ENCODE measurements around the gene GNRHR.
"Not testable (repeated sequence)": the region's sequence is repeated elsewhere in the genome, so short reads cannot be mapped to it uniquely, and the experiment has no call there.

GNRHR gene

GRCh38 chr4:67730511-67730910 is 23.7 kb downstream of the GNRHR start:
- in situ Hi-C loops (cut with MboI; ENCODE audit: low sequenced_read_pairs): not testable (repeated sequence)

DNA sequence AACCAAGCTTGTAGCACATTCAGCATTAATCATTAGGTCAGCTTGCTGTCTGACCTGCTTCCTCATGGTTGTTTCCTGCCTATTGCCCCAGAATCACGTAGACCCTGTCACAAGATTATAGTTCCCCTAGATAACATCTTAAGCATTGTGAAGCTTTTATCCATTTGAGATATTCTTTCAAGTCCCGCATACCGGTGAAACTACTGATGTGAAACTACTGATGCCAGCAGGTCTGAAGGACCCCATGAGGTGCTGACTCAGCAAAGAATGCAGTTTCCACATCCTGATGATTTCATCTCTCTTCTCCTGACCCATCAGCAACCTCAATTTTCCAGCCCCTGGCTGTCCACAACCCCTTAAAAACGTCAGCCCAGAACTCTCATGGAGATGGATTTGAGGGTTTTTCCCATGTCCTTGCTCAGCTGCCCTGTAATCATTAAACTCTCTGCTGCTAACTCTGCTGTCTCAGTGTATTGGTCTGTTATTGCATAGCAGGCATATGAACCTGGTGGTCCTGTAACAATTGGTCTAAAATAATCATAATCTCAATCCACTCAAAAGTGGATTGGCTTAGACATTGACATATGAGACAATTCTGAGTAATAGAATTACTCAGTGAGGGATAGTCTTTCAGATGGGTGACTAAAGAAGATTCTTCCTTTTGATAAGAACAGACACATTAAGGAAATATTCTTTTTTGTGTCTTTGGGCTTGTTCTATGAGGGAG is 26.9 kb downstream of the GNRHR start:
- in situ Hi-C loops (cut with MboI; ENCODE audit: low sequenced_read_pairs): no loop called here

GRCh38 chr4:67725981-67726380 is 28.2 kb downstream of the GNRHR start:
- in situ Hi-C loops (cut with MboI; ENCODE audit: low sequenced_read_pairs): no loop called here

- in situ Hi-C loops (cut with MboI; ENCODE audit: low sequenced_read_pairs): no loop called here
These were observed 29.1 kb downstream of the GNRHR start for GRCh38 chr4:67725132-67725531.

DNA sequence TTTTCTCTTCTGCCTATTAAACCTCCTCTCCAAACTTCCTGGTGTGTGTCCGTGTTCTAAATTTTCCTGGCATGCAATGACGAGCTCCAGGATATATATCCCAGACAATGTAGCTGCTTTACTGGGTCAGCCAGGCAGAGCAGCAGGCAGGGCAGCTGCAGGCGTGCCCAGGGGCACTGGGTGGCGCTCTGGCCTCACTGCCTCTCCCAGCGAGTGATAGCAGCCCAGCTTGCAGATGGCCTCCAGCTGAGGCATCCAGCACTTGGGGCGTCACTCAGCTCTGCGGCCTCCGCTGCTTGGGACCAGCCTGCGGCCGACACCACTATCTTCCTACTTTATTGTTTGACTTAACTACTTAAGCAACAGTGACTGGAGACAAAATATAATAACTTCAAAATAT is 30.2 kb downstream of the GNRHR start:
- in situ Hi-C loops (cut with MboI; ENCODE audit: low sequenced_read_pairs): no loop called here

- in situ Hi-C loops (cut with MboI; ENCODE audit: low sequenced_read_pairs): no loop called here
These were observed 30.8 kb downstream of the GNRHR start for GRCh38 chr4:67723341-67723740.

- in situ Hi-C loops (cut with MboI; ENCODE audit: low sequenced_read_pairs): no loop called here
These were observed 32.2 kb downstream of the GNRHR start for GRCh38 chr4:67721770-67722597.

- in situ Hi-C loops (cut with MboI; ENCODE audit: low sequenced_read_pairs): no loop called here
These were observed 32.8 kb downstream of the GNRHR start for GRCh38 chr4:67721315-67721769.

DNA sequence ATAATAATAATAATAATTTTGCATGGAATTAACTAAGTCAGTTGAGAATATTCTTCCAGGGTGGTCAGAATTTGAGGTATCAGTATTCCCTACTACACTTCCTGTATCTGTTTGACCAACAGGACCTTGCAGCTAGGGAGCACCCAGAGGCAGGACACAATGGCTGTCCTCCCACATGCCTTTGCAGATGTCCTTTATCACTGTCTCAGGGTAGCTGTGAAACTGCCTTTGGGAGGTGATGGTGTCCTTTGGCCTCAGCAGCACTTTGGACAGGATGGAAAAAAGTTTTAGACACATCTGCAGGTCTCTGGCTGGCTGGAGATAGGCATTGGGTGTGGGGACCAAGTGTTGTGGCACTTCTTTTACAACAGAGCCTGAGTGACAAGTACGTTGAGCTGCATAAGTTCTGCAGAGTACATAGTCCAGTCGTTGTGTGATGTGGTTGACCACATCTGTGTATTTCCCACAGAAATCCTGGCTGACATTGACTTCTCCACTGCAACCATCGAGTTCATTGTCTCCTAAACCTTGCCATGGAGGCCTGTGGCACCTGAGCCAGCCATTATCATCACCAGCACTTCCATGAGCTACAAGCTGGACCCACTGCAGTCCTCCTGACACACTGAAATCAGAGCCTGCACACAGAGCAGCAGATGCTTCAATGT is 34.1 kb downstream of the GNRHR start:
- in situ Hi-C loops (cut with MboI; ENCODE audit: low sequenced_read_pairs): no loop called here

DNA sequence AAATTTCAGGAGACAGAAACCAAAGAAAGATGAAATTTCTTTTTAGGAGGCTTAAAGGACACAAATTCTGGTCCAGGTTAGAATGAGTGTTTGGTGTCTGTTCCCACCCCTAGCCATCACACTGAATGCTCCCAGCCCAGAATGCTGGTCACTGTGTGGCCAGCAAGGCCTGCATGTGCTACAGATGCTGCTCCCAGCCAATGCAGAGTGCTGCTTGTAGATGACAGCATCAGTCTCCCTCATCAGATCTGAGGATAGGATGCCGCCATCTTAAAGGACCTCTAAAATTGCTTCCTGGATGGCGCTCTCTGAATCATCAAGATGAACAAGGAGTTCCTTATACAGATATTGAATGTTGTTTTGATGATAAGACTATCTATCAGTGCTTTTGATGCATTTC is 35.3 kb downstream of the GNRHR start:
- in situ Hi-C loops (cut with MboI; ENCODE audit: low sequenced_read_pairs): no loop called here

GRCh38 chr4:67717586-67717985 is 36.6 kb downstream of the GNRHR start:
- in situ Hi-C loops (cut with MboI; ENCODE audit: low sequenced_read_pairs): no loop called here

DNA sequence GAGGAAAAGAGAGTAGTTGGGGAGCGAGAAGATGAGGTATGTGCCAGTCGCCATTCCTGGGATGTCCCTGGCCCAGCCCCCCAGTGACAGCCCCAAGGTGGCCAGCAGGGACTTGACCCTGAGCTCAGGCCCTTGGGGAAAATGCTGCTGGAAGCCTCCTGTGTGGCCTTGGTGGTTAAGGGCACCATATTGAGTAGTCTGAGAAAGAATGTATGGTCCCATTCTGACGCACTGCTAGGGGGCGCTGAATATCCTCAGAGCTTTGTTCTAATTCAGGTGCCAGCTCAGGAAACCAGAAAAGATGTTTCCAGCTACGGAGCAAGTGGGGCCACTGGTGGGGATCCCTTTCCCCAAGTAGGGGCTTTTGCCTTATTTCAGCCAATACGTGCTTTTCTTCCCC is 39.2 kb downstream of the GNRHR start:
- in situ Hi-C loops (cut with MboI; ENCODE audit: low sequenced_read_pairs): no loop called here

- in situ Hi-C loops (cut with MboI; ENCODE audit: low sequenced_read_pairs): no loop called here
These were observed 40.0 kb downstream of the GNRHR start for GRCh38 chr4:67714248-67714583.

DNA sequence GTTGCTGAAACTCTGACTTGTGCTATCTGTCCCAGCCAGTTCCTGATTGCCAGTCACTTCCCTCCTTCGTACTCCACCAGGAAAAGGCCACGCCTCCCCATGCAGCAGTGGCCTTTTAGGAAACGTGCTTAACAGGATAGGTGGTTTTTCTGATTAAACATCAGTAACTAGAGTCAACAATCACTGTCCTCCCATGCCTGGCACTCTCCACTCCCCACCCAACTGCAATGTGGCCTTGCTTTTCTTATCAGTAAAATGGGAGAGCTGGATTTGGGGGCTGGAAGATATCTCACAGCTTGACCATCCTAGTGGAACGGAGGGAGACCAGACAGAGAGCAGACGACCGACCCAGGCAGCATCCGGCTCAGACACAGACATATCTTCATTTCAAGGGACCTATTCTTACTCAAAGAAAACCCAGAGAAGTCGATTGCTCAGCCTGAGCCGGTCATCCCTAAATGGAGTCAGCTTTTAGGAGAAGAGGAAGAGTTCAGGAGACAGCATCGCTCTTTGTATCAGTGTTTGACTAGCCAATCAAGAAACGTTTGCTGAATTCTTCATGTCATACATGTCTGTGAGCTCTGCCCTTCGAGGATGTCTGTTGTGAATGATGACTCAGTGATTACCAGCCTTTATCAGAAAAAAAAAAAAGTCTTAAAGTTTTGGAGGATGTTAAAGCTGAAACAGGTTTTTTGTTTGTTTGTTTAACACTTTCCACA is 40.5 kb downstream of the GNRHR start:
- in situ Hi-C loops (cut with MboI; ENCODE audit: low sequenced_read_pairs): no loop called here

DNA sequence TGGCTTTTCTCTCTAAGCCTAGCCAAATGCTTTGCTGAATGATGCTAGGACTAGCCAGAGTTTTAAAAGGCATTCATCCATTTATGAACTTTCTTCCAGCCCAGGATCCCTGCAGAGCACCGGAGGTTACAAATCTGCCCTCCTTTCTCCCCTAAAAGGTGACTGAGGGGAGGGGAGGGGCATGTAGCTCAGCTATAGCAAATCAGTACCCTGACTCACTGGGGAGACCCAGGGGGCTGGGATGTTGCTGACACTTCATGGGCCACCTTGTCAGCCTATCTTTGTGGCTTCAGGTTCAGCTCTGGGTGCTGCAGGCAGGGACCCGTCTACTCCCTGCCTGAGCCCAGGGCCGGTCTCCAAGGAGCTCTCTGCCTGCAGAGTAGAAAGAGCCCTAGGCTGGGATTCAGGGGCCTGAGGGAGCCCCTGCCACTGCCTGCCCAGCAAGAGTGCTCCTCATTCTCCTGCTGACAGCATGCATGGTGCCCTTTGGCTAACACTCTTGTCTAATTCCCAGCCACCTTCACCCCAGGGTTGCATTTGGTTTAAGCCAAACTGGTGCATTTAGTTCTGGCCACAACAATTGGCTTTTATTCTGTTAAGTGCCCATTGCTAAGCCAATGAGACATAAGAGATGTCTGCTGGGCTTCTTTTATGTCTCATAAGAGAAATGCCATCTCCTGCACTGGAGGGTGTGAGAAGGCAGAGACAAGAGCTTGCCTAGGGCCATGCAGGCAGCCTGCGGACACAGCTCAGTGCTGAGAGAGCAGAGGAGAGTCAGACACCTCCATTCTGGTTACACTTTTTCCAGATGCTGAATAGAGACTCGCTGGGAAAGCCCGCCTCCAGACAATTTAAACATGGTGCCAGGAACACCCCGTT is 41.3 kb downstream of the GNRHR start:
- in situ Hi-C loops (cut with MboI; ENCODE audit: low sequenced_read_pairs): no loop called here

GRCh38 chr4:67712000-67712625 is 42.1 kb downstream of the GNRHR start:
- in situ Hi-C loops (cut with MboI; ENCODE audit: low sequenced_read_pairs): no loop called here

GRCh38 chr4:67706682-67707081 is 47.5 kb downstream of the GNRHR start:
- in situ Hi-C loops (cut with MboI; ENCODE audit: low sequenced_read_pairs): not testable (repeated sequence)

- in situ Hi-C loops (cut with MboI; ENCODE audit: low sequenced_read_pairs): no loop called here
These were observed 49.3 kb downstream of the GNRHR start for GRCh38 chr4:67704843-67705242.

DNA sequence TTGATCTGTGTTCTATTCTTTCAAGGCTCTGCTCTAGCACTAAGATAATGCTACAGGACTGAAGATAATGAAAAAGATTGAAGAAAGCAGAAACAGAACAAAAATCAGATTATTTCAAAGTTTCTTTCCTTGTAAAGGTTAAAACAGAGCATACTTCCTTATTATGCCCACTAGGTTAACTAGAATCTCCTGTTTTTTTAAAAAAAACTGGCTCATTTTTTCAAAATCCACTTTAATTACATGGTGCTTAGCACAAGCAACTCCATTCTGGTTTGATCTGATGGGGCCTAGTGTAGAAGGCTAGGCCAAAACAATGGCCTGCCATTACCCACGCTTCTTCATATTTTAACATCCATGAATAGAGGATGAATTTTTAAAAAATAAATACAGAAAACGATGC is 52.0 kb downstream of the GNRHR start:
- in situ Hi-C loops (cut with MboI; ENCODE audit: low sequenced_read_pairs): no loop called here

DNA sequence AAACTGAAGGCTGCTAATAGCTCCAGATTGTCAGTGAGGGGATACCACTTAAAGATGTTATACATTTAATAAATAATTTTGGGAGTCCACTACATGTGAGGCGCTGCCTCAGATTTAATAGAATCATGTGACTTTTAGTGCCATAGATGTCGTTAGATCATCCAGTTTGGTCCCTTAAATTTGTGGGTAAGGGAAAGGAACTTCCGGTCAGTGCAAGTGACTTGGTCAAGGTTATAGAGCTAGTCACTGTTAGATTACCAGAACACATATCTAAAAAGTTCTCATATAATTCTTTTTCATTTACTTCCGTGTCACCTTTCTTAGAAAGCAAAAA is 52.7 kb downstream of the GNRHR start:
- in situ Hi-C loops (cut with MboI; ENCODE audit: low sequenced_read_pairs): no loop called here

Measured in hTERT RPE-1 (cell line).